Right renal cortex interstitium (tissue), 3 donors: ENCODE results near the gene NKIRAS2. TPM values are rescaled to one million over a fixed set of nuclear protein-coding genes. Genes with fewer than 3 reads are reported as not detected.
A peak's percentile ranks its signal among the peaks of the same experiment; 100 is the strongest.

Source experiments
- DNase-seq, 3 donors: peaks; one replicate each; pipeline ENCODE4 v3.0.0-alpha.2; 2013; ENCODE audit warnings: low read depth in 3 of 3, low spot score in 2 of 3
- polyA plus RNA-seq, 3 donors: library from polyadenylated mRNA; unstranded; fragments of 120-200 nt; gene quantifications; one replicate each; pipeline ENCODE4 v1.2.1, GENCODE V29; 2013; ENCODE audit not compliant: insufficient read length in 3 of 3

Gene NKIRAS2
- polyA plus RNA-seq: 10 to 100 TPM; 42.9 to 49.9 (median 49.0) TPM

DNA sequence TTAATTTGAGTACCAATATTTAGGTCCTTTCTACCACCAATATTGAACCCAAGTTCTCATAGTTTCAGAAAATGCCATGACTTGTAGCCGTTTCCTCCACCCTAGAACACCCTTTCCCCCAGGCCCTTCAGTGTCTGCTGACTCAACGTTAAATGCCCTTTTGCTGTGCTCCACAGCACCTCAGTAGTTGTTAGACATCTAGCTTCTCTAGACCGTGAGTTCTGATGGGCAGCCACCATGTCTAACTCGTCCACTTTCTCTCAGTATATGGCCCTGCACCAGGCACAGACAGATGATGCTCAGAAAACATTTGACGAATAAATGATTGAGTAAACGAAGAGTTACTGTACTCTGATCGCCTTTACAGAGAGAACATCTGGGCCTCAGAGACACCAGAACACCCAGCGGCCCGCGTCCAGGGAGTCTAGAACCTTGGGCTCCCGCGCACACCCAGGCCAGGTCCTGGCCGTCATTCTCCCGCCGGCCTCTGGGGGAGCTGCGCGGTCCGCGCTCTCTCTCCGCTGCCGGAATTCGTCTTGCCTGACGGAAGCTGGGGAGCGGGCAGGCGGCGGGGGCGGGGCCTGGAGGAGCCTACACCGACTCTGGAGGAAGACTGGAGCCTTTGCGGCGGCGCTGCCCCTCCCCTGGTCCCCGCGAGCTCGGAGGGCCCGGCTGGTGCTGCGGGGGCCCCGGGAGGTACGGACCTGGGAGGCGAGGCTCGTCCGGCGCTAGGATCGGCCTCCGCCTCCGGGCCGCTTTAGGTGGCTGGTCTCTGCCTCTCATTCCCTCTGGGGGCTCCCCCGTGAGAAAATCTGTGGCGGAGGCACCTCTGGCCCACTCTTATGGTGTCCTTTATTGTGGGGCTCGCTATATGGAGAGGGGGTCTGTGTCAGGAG is at the start of gene NKIRAS2:
TSS of gene NKIRAS2 (plus strand) at position 582 of the 896 bp plus-strand sequence. CDS start 1,488 bp downstream, outside the sequence.
- peak in 2 of 3 donors; percentile 74 to 76 for DNase-seq

GRCh38 chr17:41970901-41971331 is 49.0 kb upstream of the NKIRAS2 start:
- no peak for DNase-seq

GRCh38 chr17:41971721-41972523 is 48.0 kb upstream of the NKIRAS2 start:
- DNase-seq: no peak

DNA sequence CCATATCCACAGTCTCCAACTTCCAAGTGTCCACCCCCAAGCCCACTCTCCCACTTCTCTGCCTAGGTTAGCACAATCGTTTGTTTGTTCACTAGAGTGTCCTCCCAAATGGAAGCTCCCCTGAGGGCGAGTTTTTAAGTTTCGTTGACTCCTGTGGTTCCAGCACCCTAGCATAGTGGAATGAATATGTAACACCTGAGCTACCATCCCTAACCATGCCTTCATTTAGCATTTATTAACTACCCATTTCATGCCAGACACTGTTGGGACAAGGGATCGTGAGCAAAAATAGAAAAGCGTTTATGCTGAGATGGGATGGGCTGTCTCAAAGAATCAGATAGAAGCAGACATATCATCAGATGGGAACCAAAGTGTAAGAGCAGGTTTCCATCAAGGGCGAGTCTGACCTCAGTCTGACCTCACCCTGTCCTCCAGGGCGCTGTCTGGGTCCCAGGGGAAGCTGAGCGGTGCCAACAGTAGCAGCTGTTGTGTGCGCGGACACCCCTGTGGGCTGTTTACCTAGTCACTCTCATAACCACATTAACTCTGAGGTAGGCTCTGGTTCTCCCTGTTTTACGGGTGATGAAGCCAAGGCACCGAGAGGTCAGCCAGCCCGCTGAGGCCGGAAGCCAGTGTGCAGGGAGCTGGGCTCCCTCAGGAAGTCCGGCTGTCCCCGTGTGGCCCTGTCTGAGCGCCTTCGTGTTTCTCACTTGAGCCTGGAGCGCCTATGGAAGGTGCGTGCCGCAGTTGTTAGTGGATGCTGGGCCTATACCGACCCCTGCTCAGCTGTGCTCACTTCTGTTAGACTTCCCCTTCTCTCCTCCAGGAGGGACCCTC is 47.1 kb upstream of the NKIRAS2 start:
- no peak for DNase-seq

DNA sequence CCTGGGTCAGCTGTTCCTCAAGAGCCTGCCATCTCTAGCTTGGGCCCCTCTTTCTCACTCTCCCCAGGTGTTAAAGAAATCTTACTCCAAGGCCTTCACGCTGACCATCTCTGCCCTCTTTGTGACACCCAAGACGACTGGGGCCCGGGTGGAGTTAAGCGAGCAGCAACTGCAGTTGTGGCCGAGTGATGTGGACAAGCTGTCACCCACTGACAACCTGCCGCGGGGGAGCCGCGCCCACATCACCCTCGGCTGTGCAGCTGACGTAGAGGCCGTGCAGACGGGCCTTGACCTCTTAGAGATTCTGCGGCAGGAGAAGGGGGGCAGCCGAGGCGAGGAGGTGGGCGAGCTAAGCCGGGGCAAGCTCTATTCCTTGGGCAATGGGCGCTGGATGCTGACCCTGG is 46.5 kb upstream of the NKIRAS2 start:
- no peak for DNase-seq

DNA sequence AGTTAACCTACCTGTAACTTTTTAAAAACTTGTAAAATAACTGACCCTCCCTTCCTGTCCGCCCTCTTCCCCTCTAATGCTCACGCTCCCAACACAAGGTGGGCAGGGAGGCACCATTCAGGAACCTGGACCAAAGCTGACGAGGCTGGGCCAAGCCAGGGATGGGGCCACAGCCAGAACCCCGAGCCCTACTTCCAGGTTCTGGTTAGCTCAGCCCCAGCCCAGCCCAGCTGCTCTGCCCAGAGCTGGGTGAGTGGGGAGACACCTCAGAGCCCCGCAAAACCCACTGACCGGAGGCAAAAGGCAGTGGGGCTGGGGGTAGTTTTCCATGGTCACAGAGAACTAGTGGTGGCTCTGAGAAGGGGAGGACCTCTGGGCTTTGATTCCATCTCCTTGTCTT is 45.9 kb upstream of the NKIRAS2 start:
- DNase-seq: no peak

- DNase-seq: no peak
Observed at GRCh38 chr17:41974658-41975057, 45.2 kb upstream of the NKIRAS2 start.

DNA sequence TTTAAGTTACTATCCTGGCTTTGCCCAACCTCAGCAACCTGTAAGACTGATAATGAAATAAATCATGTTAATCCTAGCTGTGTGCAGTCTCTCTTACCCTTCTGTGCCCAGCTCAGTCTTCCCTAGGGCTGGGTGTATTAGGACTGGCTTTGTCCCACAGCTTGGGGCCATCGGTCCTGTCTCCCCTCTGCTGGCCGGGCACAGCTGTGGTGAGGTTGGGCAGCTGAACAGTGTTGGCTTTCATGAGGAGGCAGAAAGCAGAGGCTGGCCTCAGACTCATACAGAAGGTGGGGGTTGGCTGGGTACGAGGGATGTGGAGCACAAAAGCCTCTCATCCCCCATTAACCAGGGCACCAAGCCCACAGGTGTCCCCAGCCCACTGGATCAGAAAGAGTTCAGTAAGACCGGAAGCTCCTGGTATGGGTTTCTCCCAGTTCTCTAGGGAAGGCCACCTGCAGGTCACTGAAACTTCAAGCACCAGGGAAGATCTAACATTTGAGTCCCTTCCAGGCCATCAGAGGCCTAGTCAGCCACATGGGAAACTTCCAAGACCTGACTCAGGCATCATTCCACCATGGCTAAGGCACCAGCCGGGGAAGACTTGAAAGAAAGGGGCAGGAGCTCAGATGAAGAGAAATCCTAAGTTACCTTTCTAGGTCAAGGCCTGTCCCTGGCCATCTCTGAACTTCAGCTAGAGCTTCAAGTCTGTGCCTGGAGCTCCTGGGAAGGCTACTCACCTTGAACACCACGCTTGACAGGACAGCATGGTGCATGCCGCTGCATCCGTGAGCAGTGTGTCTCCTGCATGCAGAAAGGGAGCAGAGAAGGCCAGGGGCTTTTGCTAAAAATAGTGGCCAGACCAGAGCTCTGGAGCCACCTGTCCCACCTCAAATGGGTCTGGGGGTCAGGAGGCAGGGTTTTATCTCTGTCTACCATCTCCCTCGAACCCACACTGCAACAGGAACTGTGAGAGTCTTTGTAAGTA is 44.5 kb upstream of the NKIRAS2 start:
- DNase-seq: no peak

GRCh38 chr17:41976142-41976768 is 43.6 kb upstream of the NKIRAS2 start:
- no peak for DNase-seq

DNA sequence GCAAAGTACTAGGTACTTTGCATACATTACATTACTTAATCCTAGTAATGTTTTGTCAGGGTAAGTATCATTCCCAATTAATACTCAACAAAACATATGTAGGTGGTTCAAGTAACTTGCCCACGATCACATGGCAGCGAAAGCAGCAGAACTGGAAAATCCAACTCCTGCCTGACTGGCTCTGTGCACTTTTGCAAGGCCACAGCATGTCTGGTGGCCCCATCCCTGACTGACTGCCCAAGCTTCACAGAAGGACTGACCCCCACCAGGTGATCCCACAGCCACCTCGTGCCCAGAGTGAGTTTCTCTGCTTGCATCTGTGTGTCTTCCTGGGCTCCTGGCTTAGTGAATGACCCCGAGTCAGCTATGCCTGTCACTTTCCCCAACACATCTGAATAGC is 41.9 kb upstream of the NKIRAS2 start:
- no peak for DNase-seq

DNA sequence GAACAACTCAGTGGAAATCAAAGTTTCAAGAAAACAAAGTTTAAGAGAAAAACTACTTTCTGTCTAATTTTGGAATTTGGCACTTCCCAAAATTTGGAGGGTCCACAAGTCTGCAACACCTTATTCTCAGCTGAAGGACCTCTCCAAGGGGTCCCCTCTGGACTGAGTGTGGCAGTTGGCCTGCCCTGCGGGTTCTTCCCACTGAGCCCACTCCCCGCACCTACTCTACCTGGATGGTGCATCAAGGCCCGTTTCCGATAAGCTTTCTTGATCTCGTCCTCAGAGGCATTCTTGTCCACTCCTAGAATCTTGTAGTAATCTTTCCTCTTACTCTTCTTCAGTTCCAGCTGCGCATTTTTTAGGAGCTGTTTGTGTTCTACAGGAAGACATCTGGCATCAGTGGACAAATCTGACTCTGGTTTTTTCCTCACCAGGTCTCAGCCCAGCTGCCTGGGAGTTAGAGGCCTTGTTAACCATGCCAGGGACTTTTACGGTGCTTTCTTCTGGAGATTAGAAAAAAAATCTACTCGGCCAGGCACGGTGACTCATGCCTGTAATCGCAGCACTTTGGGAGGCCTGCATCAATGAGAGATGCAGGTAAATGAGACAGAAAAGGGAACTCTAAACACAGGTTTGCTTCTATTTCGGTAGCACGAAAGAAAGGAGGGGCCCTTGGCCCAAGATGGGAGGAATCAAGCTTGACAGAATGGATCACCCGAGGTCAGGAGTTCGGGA is 37.7 kb upstream of the NKIRAS2 start:
- no peak for DNase-seq

DNA sequence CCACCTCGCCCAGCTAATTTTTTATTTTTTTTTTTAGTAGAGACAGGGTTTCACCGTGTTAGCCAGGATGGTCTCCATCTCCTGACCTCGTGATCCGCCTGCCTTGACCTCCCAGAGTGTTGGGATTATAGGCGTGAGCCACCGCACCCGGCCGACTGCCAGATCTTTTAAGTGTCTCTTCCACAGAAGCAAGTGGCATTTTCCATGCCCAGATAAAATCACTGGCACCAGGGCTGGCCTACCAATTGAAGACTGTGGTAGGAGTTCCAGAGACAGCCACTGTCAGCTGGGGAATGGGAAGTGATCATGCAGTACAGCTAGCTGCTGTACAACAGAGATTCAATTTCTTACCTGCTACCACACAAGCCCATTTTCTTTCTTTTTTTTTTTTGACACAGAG is 35.4 kb upstream of the NKIRAS2 start:
- DNase-seq: no peak

DNA sequence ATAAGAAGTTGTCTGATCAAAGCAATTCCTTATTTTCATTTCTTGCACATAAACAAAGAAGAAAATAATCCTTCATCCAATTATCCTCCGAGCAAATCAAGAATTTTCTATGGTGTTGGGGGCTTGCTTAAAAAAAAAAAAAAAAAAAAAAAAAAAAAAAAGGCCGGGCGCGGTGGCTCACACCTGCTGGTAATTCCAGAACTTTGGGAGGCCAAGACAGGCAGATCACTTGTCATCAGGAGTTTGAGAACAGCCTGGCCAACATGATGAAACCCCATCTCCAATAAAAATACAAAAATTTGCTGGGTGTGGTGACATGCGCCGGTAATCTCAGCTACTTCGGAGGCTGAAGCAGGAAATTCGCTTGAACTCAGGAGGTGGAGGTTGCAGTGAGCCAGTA is 34.0 kb upstream of the NKIRAS2 start:
- no peak for DNase-seq

DNA sequence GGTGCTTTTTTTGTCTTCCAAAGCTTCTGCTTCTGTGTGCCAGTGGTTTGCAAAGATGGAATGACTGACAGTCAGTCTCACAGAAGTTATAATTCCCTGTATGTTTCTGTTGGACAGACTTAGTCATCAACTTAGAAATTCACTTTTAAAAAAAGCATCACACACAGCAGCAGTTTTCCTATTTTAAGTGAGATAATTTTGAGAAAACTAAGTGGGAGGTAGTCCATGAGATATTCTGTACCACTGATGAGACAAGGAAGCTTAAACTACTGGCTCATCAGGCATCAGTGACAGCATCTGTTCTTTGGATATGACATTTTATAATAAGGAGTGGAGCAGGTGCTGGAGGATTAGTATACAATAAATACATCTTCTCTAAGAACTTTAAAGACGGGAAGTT is 33.3 kb upstream of the NKIRAS2 start:
- DNase-seq: no peak

DNA sequence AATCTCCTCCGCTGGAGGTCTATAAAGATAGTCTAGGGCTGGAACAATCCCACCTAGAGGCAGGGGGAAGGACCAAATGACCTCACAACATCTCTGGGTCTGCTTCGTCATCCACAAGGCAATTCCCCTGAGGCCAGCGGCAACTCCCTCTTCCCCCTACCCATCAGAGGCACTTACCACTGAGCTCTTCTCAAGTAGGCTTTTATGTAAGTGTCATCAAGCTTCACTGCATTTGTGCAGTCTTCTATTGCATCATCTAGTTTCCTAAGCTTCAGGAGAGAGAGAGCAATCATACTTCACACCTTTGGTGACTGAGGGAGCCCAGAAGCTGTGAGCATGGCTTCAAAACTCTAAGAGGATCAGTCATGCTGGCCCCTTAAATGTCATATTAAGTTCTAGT is 32.2 kb upstream of the NKIRAS2 start:
- DNase-seq: no peak

- no peak for DNase-seq
Observed at GRCh38 chr17:41988418-41988817, 31.5 kb upstream of the NKIRAS2 start.

- no peak for DNase-seq
Observed at GRCh38 chr17:41989702-41990419, 30.0 kb upstream of the NKIRAS2 start.

- DNase-seq: no peak
Observed at GRCh38 chr17:41992576-41992975, 27.3 kb upstream of the NKIRAS2 start.
